GM12892 (cell line): ENCODE results near the gene CTAG1A.
"Not testable (repeated sequence)": the region's sequence is repeated elsewhere in the genome, so short reads cannot be mapped to it uniquely, and the experiment has no call there.

Experiments
- POLR2A ChIP-seq: IDR thresholded peaks from 2 replicates; pipeline ENCODE4 v1.6.1; 2011; ENCODE audit warnings: low read depth, low read length, control low read depth
- POLR2AphosphoS5 ChIP-seq: IDR thresholded peaks from 2 replicates; pipeline ENCODE4 v1.6.1; 2011; ENCODE audit warnings: low read depth, low read length, control low read depth
- TAF1 ChIP-seq: IDR thresholded peaks from 2 replicates; pipeline ENCODE4 v1.6.1; 2011; ENCODE audit warnings: low read depth, mild to moderate bottlenecking, control low read depth, low read length, borderline replicate concordance

- TF ChIP-seq POLR2A, TAF1, POLR2AphosphoS5: not testable (repeated sequence)
These were observed 26.8 kb upstream of the CTAG1A start for GRCh38 chrX:154558060-154558690.
